GM13976 (cell line): ENCODE data around the gene TBC1D28.
A peak's percentile ranks its signal among the peaks of the same experiment; 100 is the strongest.
"Not testable (repeated sequence)": the region's sequence is repeated elsewhere in the genome, so short reads cannot be mapped to it uniquely, and the experiment has no call there.

ENCODE experiments used
- DNase-seq: peaks from one replicate; pipeline ENCODE4 v3.0.0; 2012; ENCODE audit warnings: low spot score
- in situ Hi-C: fragments of 300-500 bp; cut with MboI; formaldehyde crosslinking; loops from one replicate; pipeline ENCODE4 v1.12.0; 2022; ENCODE audit warnings: low sequenced_read_pairs, mixed read lengths, inconsistent platforms; ENCODE audit not compliant: unreplicated experiment

TBC1D28 gene

GRCh38 chr17:18644291-18644690 is at the start of gene TBC1D28:
Gene TBC1D28, minus strand, starts transcription at chr17:18644391. Its CDS starts 3,039 bp downstream, at chr17:18641352.
- DNase-seq, in situ Hi-C loops: not testable (repeated sequence)

GRCh38 chr17:18682668-18683067 is 38.5 kb upstream of the TBC1D28 start:
- in situ Hi-C loops, result not testable (repeated sequence)

GRCh38 chr17:18681767-18682571 is 37.8 kb upstream of the TBC1D28 start, which contains the start of gene FOXO3B:
Gene FOXO3B, minus strand, starts transcription at chr17:18682314. Its CDS starts 663 bp downstream, at chr17:18681651.
- peak; percentile 71 for DNase-seq
- in situ Hi-C loops, result not testable (repeated sequence)

More at GRCh38 chr17:18682668-18683067, 38.5 kb upstream of the TBC1D28 start:
- not testable (repeated sequence) for DNase-seq

GRCh38 chr17:18677381-18677780 is 33.2 kb upstream of the TBC1D28 start:
- DNase-seq, in situ Hi-C loops: not testable (repeated sequence)

GRCh38 chr17:18676928-18677327 is 32.7 kb upstream of the TBC1D28 start:
- DNase-seq, in situ Hi-C loops: not testable (repeated sequence)

- in situ Hi-C loops, DNase-seq: not testable (repeated sequence)
These were observed 28.4 kb upstream of the TBC1D28 start for GRCh38 chr17:18672395-18673227.

- DNase-seq, in situ Hi-C loops: not testable (repeated sequence)
These were observed 24.4 kb upstream of the TBC1D28 start for GRCh38 chr17:18668625-18669024.

- in situ Hi-C loops, DNase-seq: not testable (repeated sequence)
These were observed 23.3 kb upstream of the TBC1D28 start for GRCh38 chr17:18667535-18667934.

GRCh38 chr17:18666326-18666725 is 22.1 kb upstream of the TBC1D28 start:
- in situ Hi-C loops, DNase-seq: not testable (repeated sequence)

GRCh38 chr17:18661924-18662624 is 17.9 kb upstream of the TBC1D28 start:
- DNase-seq, in situ Hi-C loops: not testable (repeated sequence)

- in situ Hi-C loops, DNase-seq: not testable (repeated sequence)
These were observed 5.9 kb upstream of the TBC1D28 start for GRCh38 chr17:18650094-18650493.

GRCh38 chr17:18643124-18643523 is 1.1 kb downstream of the TBC1D28 start:
- in situ Hi-C loops, DNase-seq: not testable (repeated sequence)

GRCh38 chr17:18638357-18638756 is 5.8 kb downstream of the TBC1D28 start:
- DNase-seq, in situ Hi-C loops: not testable (repeated sequence)

- DNase-seq, in situ Hi-C loops: not testable (repeated sequence)
These were observed 8.0 kb downstream of the TBC1D28 start for GRCh38 chr17:18636237-18636636.

GRCh38 chr17:18635773-18636172 is 8.4 kb downstream of the TBC1D28 start:
- DNase-seq, in situ Hi-C loops: not testable (repeated sequence)

- DNase-seq, in situ Hi-C loops: not testable (repeated sequence)
These were observed 9.5 kb downstream of the TBC1D28 start for GRCh38 chr17:18634550-18635263.
